ENCODE results near the gene KAT2B. TPM values are rescaled to one million over a fixed set of nuclear protein-coding genes. Genes with fewer than 3 reads are reported as not detected.

The KAT2B gene
- polyA plus RNA-seq, 1 of the 3 experiments (the other 2 are of a cell fraction), result 2.1 TPM

DNA sequence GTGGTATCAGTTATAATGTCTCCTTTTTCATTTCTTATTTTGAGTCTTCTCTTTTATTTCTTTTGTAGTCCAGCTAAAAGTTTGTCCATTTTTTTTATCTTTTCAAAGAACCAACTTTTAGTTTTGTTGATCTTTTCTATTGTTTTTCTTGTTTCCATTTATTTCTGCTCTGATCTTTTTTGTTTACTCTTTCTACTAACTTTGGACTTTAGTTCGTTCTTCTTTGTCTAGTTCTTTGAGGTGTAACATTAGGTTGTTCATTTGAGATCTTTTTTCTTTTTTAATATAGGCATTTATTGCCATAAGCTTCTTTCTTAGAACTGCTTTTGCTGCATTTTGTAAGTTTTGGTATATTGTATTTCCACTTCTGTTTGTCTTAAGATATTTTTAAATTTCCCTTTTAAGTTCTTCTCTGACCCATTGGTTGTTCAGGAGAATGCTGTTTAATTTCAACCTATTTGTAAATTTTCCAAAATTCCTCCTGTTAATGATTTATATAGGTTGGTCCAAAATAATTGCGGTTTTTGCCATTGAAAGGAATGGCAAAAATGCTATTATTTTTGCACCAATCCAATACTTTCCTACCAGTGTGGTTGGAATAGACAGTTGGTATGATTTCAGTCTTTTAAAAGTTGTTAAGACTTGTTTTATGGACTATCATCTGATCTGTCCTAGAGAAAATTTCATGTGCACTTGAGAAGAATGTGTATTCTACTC is 51.2 kb downstream of the KAT2B start:
- no peak overlapping the region for H3K9ac ChIP-seq
- H3K9me2 ChIP-seq, result no peaks in the 10 kb centered on the region
- H3K4me1 ChIP-seq (ENCODE audit: control insufficient read depth in 1 of 2, insufficient read depth in 2 of 2, low read depth in 1 of 2, low read length in 1 of 2), result no peaks in the 10 kb centered on the region
- H4K20me1 ChIP-seq (ENCODE audit: insufficient read depth), result no peaks in the 10 kb centered on the region
- H3F3A ChIP-seq (replicated peaks; ENCODE audit: insufficient read depth), result no peaks in the 10 kb centered on the region
- ChIA-PET POLR2A (no interaction called here), CTCF (interaction anchor here (2.4 kb wide), 1 partner anchor 8 kb away, joined by 7 read pairs; no protein-coding TSS in a partner anchor)
- no peak for DNase-seq
- TF ChIP-seq, protein P1, sequence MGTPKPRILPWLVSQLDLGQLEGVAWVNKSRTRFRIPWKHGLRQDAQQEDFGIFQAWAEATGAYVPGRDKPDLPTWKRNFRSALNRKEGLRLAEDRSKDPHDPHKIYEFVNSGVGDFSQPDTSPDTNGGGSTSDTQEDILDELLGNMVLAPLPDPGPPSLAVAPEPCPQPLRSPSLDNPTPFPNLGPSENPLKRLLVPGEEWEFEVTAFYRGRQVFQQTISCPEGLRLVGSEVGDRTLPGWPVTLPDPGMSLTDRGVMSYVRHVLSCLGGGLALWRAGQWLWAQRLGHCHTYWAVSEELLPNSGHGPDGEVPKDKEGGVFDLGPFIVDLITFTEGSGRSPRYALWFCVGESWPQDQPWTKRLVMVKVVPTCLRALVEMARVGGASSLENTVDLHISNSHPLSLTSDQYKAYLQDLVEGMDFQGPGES (IDR thresholded peaks at IDR 0.05; ENCODE audit: low read depth, low read length), result no peak
- TF ChIP-seq MEF2A (IDR thresholded peaks at IDR 0.05; ENCODE audit: borderline replicate concordance, low read depth), result no peak
- TF ChIP-seq, protein P2, sequence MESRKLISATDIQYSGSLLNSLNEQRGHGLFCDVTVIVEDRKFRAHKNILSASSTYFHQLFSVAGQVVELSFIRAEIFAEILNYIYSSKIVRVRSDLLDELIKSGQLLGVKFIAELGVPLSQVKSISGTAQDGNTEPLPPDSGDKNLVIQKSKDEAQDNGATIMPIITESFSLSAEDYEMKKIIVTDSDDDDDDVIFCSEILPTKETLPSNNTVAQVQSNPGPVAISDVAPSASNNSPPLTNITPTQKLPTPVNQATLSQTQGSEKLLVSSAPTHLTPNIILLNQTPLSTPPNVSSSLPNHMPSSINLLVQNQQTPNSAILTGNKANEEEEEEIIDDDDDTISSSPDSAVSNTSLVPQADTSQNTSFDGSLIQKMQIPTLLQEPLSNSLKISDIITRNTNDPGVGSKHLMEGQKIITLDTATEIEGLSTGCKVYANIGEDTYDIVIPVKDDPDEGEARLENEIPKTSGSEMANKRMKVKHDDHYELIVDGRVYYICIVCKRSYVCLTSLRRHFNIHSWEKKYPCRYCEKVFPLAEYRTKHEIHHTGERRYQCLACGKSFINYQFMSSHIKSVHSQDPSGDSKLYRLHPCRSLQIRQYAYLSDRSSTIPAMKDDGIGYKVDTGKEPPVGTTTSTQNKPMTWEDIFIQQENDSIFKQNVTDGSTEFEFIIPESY (IDR thresholded peaks at IDR 0.05; ENCODE audit: borderline replicate concordance, low read depth), result no peak
- TF ChIP-seq ELF1 (IDR thresholded peaks at IDR 0.05), result no peak
- no peak for TF ChIP-seq FOXJ3 (CRISPR knock-in tag; IDR thresholded peaks at IDR 0.05)
- TF ChIP-seq CHD2 (IDR thresholded peaks at IDR 0.05; ENCODE audit: low read length, partially characterized antibody), result no peak
- TF ChIP-seq FOXM1 (IDR thresholded peaks at IDR 0.05; ENCODE audit: low read depth), result no peak
- TF ChIP-seq RXRA (IDR thresholded peaks at IDR 0.05; ENCODE audit: borderline replicate concordance, low read depth), result no peak
- TF ChIP-seq SIN3A (IDR thresholded peaks at IDR 0.05; ENCODE audit: borderline replicate concordance, low read depth, low read length), result no peak
- TF ChIP-seq GABPA (IDR thresholded peaks at IDR 0.05; ENCODE audit: low read depth), result no peak
- TF ChIP-seq, protein P3, sequence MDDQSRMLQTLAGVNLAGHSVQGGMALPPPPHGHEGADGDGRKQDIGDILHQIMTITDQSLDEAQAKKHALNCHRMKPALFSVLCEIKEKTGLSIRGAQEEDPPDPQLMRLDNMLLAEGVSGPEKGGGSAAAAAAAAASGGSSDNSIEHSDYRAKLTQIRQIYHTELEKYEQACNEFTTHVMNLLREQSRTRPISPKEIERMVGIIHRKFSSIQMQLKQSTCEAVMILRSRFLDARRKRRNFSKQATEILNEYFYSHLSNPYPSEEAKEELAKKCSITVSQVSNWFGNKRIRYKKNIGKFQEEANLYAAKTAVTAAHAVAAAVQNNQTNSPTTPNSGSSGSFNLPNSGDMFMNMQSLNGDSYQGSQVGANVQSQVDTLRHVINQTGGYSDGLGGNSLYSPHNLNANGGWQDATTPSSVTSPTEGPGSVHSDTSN (IDR thresholded peaks at IDR 0.05), result no peak
- TF ChIP-seq SMC3 (IDR thresholded peaks at IDR 0.05; ENCODE audit: low read depth, low read length), result no peak
- no peak for TF ChIP-seq RAD21 (IDR thresholded peaks at IDR 0.05; ENCODE audit: low read length)
- TF ChIP-seq RFX5 (IDR thresholded peaks at IDR 0.05; ENCODE audit: low read length), result no peak
- TF ChIP-seq, protein P4, sequence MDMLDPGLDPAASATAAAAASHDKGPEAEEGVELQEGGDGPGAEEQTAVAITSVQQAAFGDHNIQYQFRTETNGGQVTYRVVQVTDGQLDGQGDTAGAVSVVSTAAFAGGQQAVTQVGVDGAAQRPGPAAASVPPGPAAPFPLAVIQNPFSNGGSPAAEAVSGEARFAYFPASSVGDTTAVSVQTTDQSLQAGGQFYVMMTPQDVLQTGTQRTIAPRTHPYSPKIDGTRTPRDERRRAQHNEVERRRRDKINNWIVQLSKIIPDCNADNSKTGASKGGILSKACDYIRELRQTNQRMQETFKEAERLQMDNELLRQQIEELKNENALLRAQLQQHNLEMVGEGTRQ (IDR thresholded peaks at IDR 0.05; ENCODE audit: borderline replicate concordance, low read depth, low read length), result no peak
- no peak overlapping the region for H2AFZ ChIP-seq (ENCODE audit: low read depth)
- 50% methylated on average over 2 of the region's 2 CpGs for WGBS (ENCODE audit: low lambda C conversion rate)
- no peaks in the 10 kb centered on the region for H3K27me3 ChIP-seq (ENCODE audit: insufficient read depth)
- H3K27ac ChIP-seq (ENCODE audit: low read depth in 2 of 2, low read length in 1 of 2), result no peak overlapping the region
- H3K9me3 ChIP-seq, result no peaks in the 10 kb centered on the region
- no peaks in the 10 kb centered on the region for H3K36me3 ChIP-seq (replicated peaks in 1 of 2; ENCODE audit: control insufficient read depth in 1 of 2, insufficient read depth in 2 of 2, low read length in 1 of 2)
- no peak overlapping the region for H3K4me2 ChIP-seq
- H3K79me2 ChIP-seq (ENCODE audit: insufficient read depth), result no peaks in the 10 kb centered on the region
- H3K4me3 ChIP-seq (ENCODE audit: low read depth in 2 of 2, low read length in 1 of 2), result no peak overlapping the region

Measured in SK-N-SH (cell line).